H1 (cell line): ENCODE measurements around the gene OBSL1. TPM values are rescaled to one million over a fixed set of nuclear protein-coding genes. Genes with fewer than 3 reads are reported as not detected.

ENCODE experiments used
- CTCF ChIA-PET: fragments of 300-600 bp; sonication (Branson Sonifier 250); formaldehyde crosslinking; loops from one replicate; lab custom pipeline; 2021; ENCODE audit not compliant: partially characterized antibody; lab: Charles Lee
- POLR2A ChIA-PET: fragments of 300-600 bp; sonication (Branson Sonifier 250); formaldehyde crosslinking; loops from one replicate; lab custom pipeline; 2021; ENCODE audit warnings: inconsistent platforms; ENCODE audit not compliant: partially characterized antibody; lab: Charles Lee
- DNase-seq, 2 experiments: peaks; one replicate each; pipeline versions ENCODE4 v3.0.0 to v3.0.0-alpha.2; 2010 to 2022; ENCODE audit warnings: low spot score in 2 of 2, low read depth in 1 of 2, mixed read lengths in 1 of 2
- FAIRE-seq: peaks from 2 replicates; lab custom pipeline; 2011; peaks lifted over from hg19 to GRCh38; lab: Jason Lieb, UNC
- H2AFZ ChIP-seq: 2 replicates; pipeline ENCODE4 v1.8.1; 2012; ENCODE audit warnings: low read length, inconsistent platforms
- H2AK5ac ChIP-seq: 2 replicates; pipeline ENCODE4 v1.6.1; 2013; ENCODE audit warnings: low read depth, low read length
- H2BK120ac ChIP-seq: replicated peaks from 2 replicates; pipeline ENCODE3; 2013; ENCODE audit warnings: low read depth, low read length, inconsistent platforms
- H2BK12ac ChIP-seq: 2 replicates; pipeline ENCODE4 v1.6.1; 2013; ENCODE audit warnings: low read depth, low read length
- H2BK15ac ChIP-seq: 2 replicates; pipeline ENCODE4 v1.6.1; 2013; ENCODE audit warnings: low read length
- H2BK20ac ChIP-seq: 2 replicates; pipeline ENCODE4 v1.6.1; 2013; ENCODE audit warnings: low read length
- H2BK5ac ChIP-seq: 2 replicates; pipeline ENCODE4 v1.6.1; 2013; ENCODE audit warnings: low read depth, low read length
- H3K14ac ChIP-seq: 2 replicates; pipeline ENCODE4 v1.6.1; 2013; ENCODE audit warnings: inconsistent platforms; ENCODE audit not compliant: insufficient read length
- H3K18ac ChIP-seq: 2 replicates; pipeline ENCODE4 v1.6.1; 2013; ENCODE audit warnings: low read length; ENCODE audit errors: extremely low read depth
- H3K23ac ChIP-seq: 2 replicates; pipeline ENCODE4 v1.6.1; 2013; ENCODE audit warnings: inconsistent platforms; ENCODE audit not compliant: insufficient read length
- H3K23me2 ChIP-seq: 2 replicates; pipeline ENCODE4 v1.6.1; 2013; ENCODE audit warnings: low read depth, low read length
- H3K27ac ChIP-seq: 2 replicates; pipeline ENCODE4 v1.6.1; 2011; ENCODE audit warnings: low read depth, low read length, inconsistent platforms
- H3K27me3 ChIP-seq, 4 experiments: replicated peaks in 1 of 4; 1 replicate in 1 of 4; 2 replicates in 3 of 4; pipeline versions ENCODE4 v1.6.1 to v1.8.1; 2011 to 2013; ENCODE audit warnings: low read length in 3 of 4, mild to moderate bottlenecking in 3 of 4, inconsistent platforms in 2 of 4, mixed read lengths in 2 of 4, moderate library complexity in 1 of 4; ENCODE audit not compliant: control insufficient read depth in 3 of 4, insufficient read depth in 3 of 4; ENCODE audit errors: extremely low read depth in 1 of 4
- H3K36me3 ChIP-seq, 4 experiments: 2 replicates each; pipeline versions ENCODE4 v1.6.1 to v1.8.1; 2011 to 2013; ENCODE audit warnings: mild to moderate bottlenecking in 4 of 4, low read length in 3 of 4, moderate library complexity in 2 of 4, control low read depth in 1 of 4, inconsistent platforms in 1 of 4; ENCODE audit not compliant: insufficient read depth in 4 of 4, control insufficient read depth in 2 of 4
- H3K4ac ChIP-seq: replicated peaks from 2 replicates; pipeline ENCODE3; 2013; ENCODE audit warnings: low read length, low read depth, mixed read lengths, inconsistent platforms; ENCODE audit not compliant: insufficient read length
- H3K4me1 ChIP-seq, 4 experiments: replicated peaks in 1 of 4; 1 replicate in 1 of 4; 2 replicates in 3 of 4; pipeline versions ENCODE4 v1.6.1 to v1.8.1; 2011 to 2013; ENCODE audit warnings: low read length in 3 of 4, inconsistent platforms in 2 of 4, mixed read lengths in 1 of 4; ENCODE audit not compliant: insufficient read depth in 4 of 4, control insufficient read depth in 3 of 4
- H3K4me2 ChIP-seq, 2 experiments: 2 replicates each; pipeline versions ENCODE4 v1.6.1 to v1.8.1; 2011 to 2013; ENCODE audit warnings: low read depth in 2 of 2, low read length in 2 of 2, control low read depth in 1 of 2, inconsistent platforms in 1 of 2, mild to moderate bottlenecking in 1 of 2; ENCODE audit not compliant: insufficient read depth in 1 of 2
- H3K4me3 ChIP-seq, 4 experiments: fragments of 200-600, 300-600 bp in 1 of 4; sonication (generic), shearing (Covaris generic), sonication (Bioruptor Twin) in 1 of 4; 2 replicates each; pipeline versions ENCODE4 v1.5.1 to v1.8.1; 2011 to 2016; ENCODE audit warnings: low read length in 4 of 4, low read depth in 3 of 4, control low read depth in 2 of 4, inconsistent platforms in 2 of 4, mild to moderate bottlenecking in 2 of 4, mixed read lengths in 1 of 4, moderate library complexity in 1 of 4; ENCODE audit not compliant: insufficient read depth in 2 of 4; ENCODE audit errors: extremely low read depth in 1 of 4
- H3K56ac ChIP-seq: replicated peaks from 2 replicates; pipeline ENCODE3; 2013; ENCODE audit warnings: low read depth, mild to moderate bottlenecking, mixed read lengths, low read length, inconsistent platforms; ENCODE audit not compliant: insufficient read length
- H3K79me1 ChIP-seq: 2 replicates; pipeline ENCODE4 v1.6.1; 2013; ENCODE audit warnings: low read depth, low read length, control low read depth
- H3K79me2 ChIP-seq, 2 experiments: 2 replicates each; pipeline versions ENCODE4 v1.6.1 to v1.8.1; 2012 to 2013; ENCODE audit warnings: low read length in 2 of 2, mild to moderate bottlenecking in 2 of 2, inconsistent platforms in 1 of 2; ENCODE audit not compliant: insufficient read depth in 2 of 2, control insufficient read depth in 1 of 2
- H3K9ac ChIP-seq, 4 experiments: replicated peaks in 1 of 4; 1 replicate in 1 of 4; 2 replicates in 3 of 4; pipeline versions ENCODE4 v1.6.1 to v1.8.1; 2011 to 2013; ENCODE audit warnings: low read depth in 3 of 4, low read length in 3 of 4, control low read depth in 2 of 4, mild to moderate bottlenecking in 2 of 4, moderate library complexity in 2 of 4, inconsistent platforms in 1 of 4; ENCODE audit errors: extremely low read depth in 1 of 4
- H3K9me3 ChIP-seq, 2 experiments: 2 replicates each; pipeline versions ENCODE4 v1.6.1 to v1.8.1; 2012 to 2013; ENCODE audit warnings: mild to moderate bottlenecking in 2 of 2, moderate library complexity in 2 of 2, control low read depth in 1 of 2, inconsistent platforms in 1 of 2, low read depth in 1 of 2, low read length in 1 of 2, mixed read lengths in 1 of 2; ENCODE audit not compliant: insufficient read depth in 2 of 2
- H4K20me1 ChIP-seq, 2 experiments: replicated peaks in 1 of 2; 2 replicates each; pipeline versions ENCODE3 to v1.8.1; 2011 to 2013; ENCODE audit warnings: inconsistent platforms in 2 of 2, low read length in 2 of 2, mild to moderate bottlenecking in 1 of 2; ENCODE audit not compliant: insufficient read depth in 2 of 2, control insufficient read depth in 1 of 2
- H4K5ac ChIP-seq: 2 replicates; pipeline ENCODE4 v1.6.1; 2013; ENCODE audit warnings: low read length, low read depth, mixed read lengths, inconsistent platforms; ENCODE audit not compliant: insufficient read length
- H4K8ac ChIP-seq: 2 replicates; pipeline ENCODE4 v1.8.0; 2013; ENCODE audit warnings: mild to moderate bottlenecking, moderate library complexity, low read length, inconsistent platforms; ENCODE audit not compliant: insufficient read depth; ENCODE audit errors: extremely low read depth
- H4K91ac ChIP-seq: replicated peaks from 2 replicates; pipeline ENCODE3; 2013; ENCODE audit warnings: low read length, mixed read lengths, inconsistent platforms; ENCODE audit not compliant: insufficient read length
- ASH2L ChIP-seq: fragments of 200-600, 300-600 bp; sonication (generic); IDR thresholded peaks from one replicate; pipeline ENCODE4 v1.7.1; 2017; ENCODE audit warnings: low read length
- CHD1 ChIP-seq: IDR thresholded peaks from 2 replicates; pipeline ENCODE4 v1.6.1; 2012; ENCODE audit warnings: low read depth, low read length, improper control_type of control experiment
- NANOG ChIP-seq: IDR thresholded peaks from 2 replicates; pipeline ENCODE4 v1.6.1; 2011; ENCODE audit warnings: low read length, low read depth, mild to moderate bottlenecking, inconsistent platforms; ENCODE audit not compliant: insufficient read depth, poor library complexity, severe bottlenecking
- WGBS, 2 experiments: shearing (Covaris generic) in 1 of 2; methylation state at CpG; one replicate each; pipeline versions ENCODE4 v1.1.6 to v1.1.7; 2013 to 2015; ENCODE audit warnings: low lambda C conversion rate in 2 of 2, mixed read lengths in 2 of 2, inconsistent platforms in 1 of 2, low coverage in 1 of 2, missing lambda C conversion rate in 1 of 2; ENCODE audit not compliant: insufficient replicate concordance in 2 of 2, insufficient coverage in 1 of 2, insufficient read length in 1 of 2; ENCODE audit errors: extremely low coverage in 1 of 2, missing lambda C conversion rate in 1 of 2; 5-methylcytosine and 5-hydroxymethylcytosine counted together
- polyA plus RNA-seq, 7 experiments: library from polyadenylated mRNA; depleted of rRNA in 3 of 7; stranded (reverse) in 5 of 7; unstranded in 2 of 7; fragments of >200 nt in 5 of 7; fragments of 200-250 nt in 2 of 7; gene quantifications; 1 replicate in 5 of 7; 2 replicates in 1 of 7; 4 replicates in 1 of 7; pipeline versions ENCODE4 v1.2.1 to v1.2.3, GENCODE V29; 2011 to 2013; ENCODE audit warnings: missing spikeins in 2 of 7, mixed read lengths in 2 of 7
- total RNA-seq: library from RNA; stranded (reverse); fragmentation: NEBNext Ultra II Directional; extraction: Animal tissue kit (Norgen Biotek cat#: 25700); gene quantifications from 2 replicates; pipeline ENCODE4 v1.2.1, GENCODE V29; 2021

OBSL1 gene
- total and polyA plus RNA-seq, 2 of the 8 experiments (the other 6 are each of a cell fraction or from before 2014, with no cell fraction given): 116 to 127 TPM

DNA sequence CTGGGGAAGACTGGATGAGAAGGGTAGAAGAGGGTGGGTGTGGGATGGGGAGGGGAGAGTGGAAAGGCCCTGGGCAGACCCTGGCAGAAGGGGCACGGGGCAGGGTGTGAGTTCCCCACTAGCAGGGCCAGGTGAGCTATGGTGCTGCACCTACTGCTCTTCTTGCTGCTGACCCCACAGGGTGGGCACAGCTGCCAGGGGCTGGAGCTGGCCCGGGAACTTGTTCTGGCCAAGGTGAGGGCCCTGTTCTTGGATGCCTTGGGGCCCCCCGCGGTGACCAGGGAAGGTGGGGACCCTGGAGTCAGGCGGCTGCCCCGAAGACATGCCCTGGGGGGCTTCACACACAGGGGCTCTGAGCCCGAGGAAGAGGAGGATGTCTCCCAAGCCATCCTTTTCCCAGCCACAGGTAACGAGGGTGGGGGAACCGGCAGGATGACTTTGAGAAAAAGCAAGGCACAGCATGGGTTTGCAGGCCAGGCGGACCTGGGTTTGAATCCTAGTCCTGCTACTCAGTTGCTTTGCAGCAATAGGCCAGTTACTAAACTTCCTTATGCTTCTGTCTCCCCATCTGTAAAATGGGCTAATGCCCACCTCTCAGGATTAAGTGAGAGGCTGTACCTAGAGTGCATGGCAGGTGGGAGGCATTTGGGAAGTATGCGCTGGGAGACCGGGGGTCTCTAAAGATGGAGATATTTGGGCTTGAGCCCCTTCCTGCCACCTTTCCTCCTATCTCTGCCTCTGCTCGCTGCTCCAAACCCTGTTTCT, 1.1 kb upstream of the OBSL1 start, which contains the start of gene INHA:
INHA (plus strand) TSS at position 74 of the 765 bp plus-strand sequence; CDS start at position 139, 65 bp downstream.
- Histone ChIP-seq H3K14ac (no peak within 1 kb of the TSS), H4K8ac (no peak within 1 kb of the TSS; the same call in 1 of the 2 replicates), H3K23ac (no peak within 1 kb of the TSS), H3K27me3 (peaks cover 0 to 2% (median 0%) of the 10 kb centered on the region in 4 experiments; a peak in 2 of 7 replicates), H2BK15ac (peak within 1 kb of the TSS; percentile 100), H2BK120ac (peak within 1 kb of the TSS; percentile 9), H3K9me3 (peaks cover 0 to 8% of the 10 kb centered on the region in 2 experiments; a peak in 1 of 4 replicates), H4K20me1 (no peaks in the 10 kb centered on the region), H3K4me3 (peak within 1 kb of the TSS; percentile 21 to 74 (median 48)), H2AK5ac (peak within 1 kb of the TSS; percentile 94; the same call in 1 of the 2 replicates), H3K18ac (peak within 1 kb of the TSS; percentile 95), H3K79me2 (peaks cover 0 to 7% of the 10 kb centered on the region in 2 experiments; a peak in 2 of 4 replicates), H4K91ac (peak within 1 kb of the TSS; percentile 71), H2BK20ac (peak within 1 kb of the TSS; percentile 77; the same call in 1 of the 2 replicates), H3K4me1 (peaks cover 7 to 34% (median 27%) of the 10 kb centered on the region in 4 experiments), H2BK5ac (peak within 1 kb of the TSS; percentile 97), H4K5ac (peak within 1 kb of the TSS; percentile 79), H3K27ac (peak within 1 kb of the TSS; percentile 38; the same call in 1 of the 2 replicates), H3K56ac (peak within 1 kb of the TSS; percentile 24), H3K79me1 (no peaks in the 10 kb centered on the region), H2BK12ac (peak within 1 kb of the TSS; percentile 99), H3K4ac (peak within 1 kb of the TSS; percentile 81), H2AFZ (no peak within 1 kb of the TSS), H3K4me2 (peak within 1 kb of the TSS; percentile 67 to 70), H3K9ac (peak within 1 kb of the TSS in 1 of 4 experiments; percentile 25; a peak in 2 of 7 replicates), H3K23me2 (peaks cover 10% of the 10 kb centered on the region; the same call in 1 of the 2 replicates), H3K36me3 (peaks cover 0 to 16% (median 4%) of the 10 kb centered on the region in 4 experiments; a peak in 3 of 8 replicates)
- DNase-seq (no peak), FAIRE-seq (no peak)
- WGBS, 2 experiments: 89% methylated on average over 12 of the region's 13 CpGs; no CpG with 5 or more reads in 1 of the 2 experiments
- POLR2A ChIA-PET: interaction anchor here (1.1 to 18.6 kb wide), 9 partner anchors 13 to 43 kb away, joined by 3 to 293 read pairs (median 7); partner anchors contain the start of genes CHPF, STK11IP and TMEM198
- CTCF ChIA-PET: interaction anchor here (0.6 to 2.9 kb wide), 13 partner anchors 12 to 190 kb away, joined by 3 to 34 read pairs (median 5); partner anchors contain the start of genes SLC4A3 and TMEM198
- TF ChIP-seq NANOG (no peak), ASH2L (no peak), CHD1 (no peak)
